IMR-90 (cell line): ENCODE results near the gene ZDHHC14. TPM values are rescaled to one million over a fixed set of nuclear protein-coding genes. Genes with fewer than 3 reads are reported as not detected.

Experiments
- ATAC-seq: fragments of 200-7000 bp; cut with Tn5 transposase; 2 replicates; pipeline ENCODE4 v1.9.1; 2020; ENCODE audit warnings: low read depth, mild to moderate bottlenecking, moderate library complexity
- BruUV-seq: library from RNA; stranded (reverse); fragments of 400-500 nt; replicated peaks from 2 replicates; lab custom pipeline; 2021; lab: Mats Ljungman, UMichigan
- CTCF ChIA-PET: fragments of 300-600 bp; formaldehyde crosslinking; extraction: SDS; loops from one replicate; lab custom pipeline; 2021; ENCODE audit warnings: antibody characterized with exemption; lab: Yijun Ruan, JAX
- POLR2A ChIA-PET: fragments of 300-600 bp; sonication (Branson Sonifier 250); formaldehyde crosslinking; loops from one replicate; lab custom pipeline; 2022; ENCODE audit warnings: antibody characterized with exemption; ENCODE audit not compliant: unreplicated experiment; lab: Charles Lee
- DNase-seq: peaks from one replicate; pipeline ENCODE4 v3.0.0; 2013
- H2AFZ ChIP-seq: replicated peaks from 2 replicates; pipeline ENCODE3; 2013; ENCODE audit warnings: low read length, mild to moderate bottlenecking; ENCODE audit not compliant: poor library complexity
- H2AK5ac ChIP-seq: 2 replicates; pipeline ENCODE4 v1.6.1; 2013; ENCODE audit warnings: low read depth, low read length, inconsistent platforms
- H2AK9ac ChIP-seq: replicated peaks from 2 replicates; pipeline ENCODE3; 2013; ENCODE audit warnings: mild to moderate bottlenecking, low read depth, low read length, moderate library complexity; ENCODE audit not compliant: poor library complexity
- H2BK120ac ChIP-seq: 2 replicates; pipeline ENCODE4 v1.6.1; 2013; ENCODE audit warnings: low read depth, low read length, inconsistent platforms
- H2BK15ac ChIP-seq: 3 replicates; pipeline ENCODE4 v1.6.1; 2013; ENCODE audit warnings: low read depth, low read length, inconsistent platforms
- H2BK20ac ChIP-seq: 2 replicates; pipeline ENCODE4 v1.6.1; 2013; ENCODE audit warnings: low read depth, mild to moderate bottlenecking, inconsistent platforms, low read length, moderate library complexity
- H2BK5ac ChIP-seq: 2 replicates; pipeline ENCODE4 v1.6.1; 2013; ENCODE audit warnings: mild to moderate bottlenecking, low read depth, low read length, inconsistent platforms; ENCODE audit not compliant: poor library complexity, severe bottlenecking
- H3K14ac ChIP-seq: replicated peaks from 2 replicates; pipeline ENCODE4 v1.6.1; 2013; ENCODE audit warnings: low read depth, low read length, inconsistent platforms
- H3K18ac ChIP-seq: 2 replicates; pipeline ENCODE4 v1.6.1; 2013; ENCODE audit warnings: low read depth, low read length, control low read depth
- H3K23ac ChIP-seq: 2 replicates; pipeline ENCODE4 v1.6.1; 2013; ENCODE audit warnings: low read depth, low read length, inconsistent platforms
- H3K27ac ChIP-seq: 2 replicates; pipeline ENCODE4 v1.5.1; 2013; ENCODE audit warnings: mild to moderate bottlenecking, control low read depth, low read length; ENCODE audit not compliant: insufficient read depth
- H3K27me3 ChIP-seq: 2 replicates; pipeline ENCODE4 v1.6.1; 2013; ENCODE audit warnings: low read length; ENCODE audit not compliant: control insufficient read depth, insufficient read depth
- H3K36me3 ChIP-seq: 2 replicates; pipeline ENCODE4 v1.6.1; 2013; ENCODE audit warnings: low read length, mixed read lengths; ENCODE audit not compliant: control insufficient read depth, insufficient read depth
- H3K4ac ChIP-seq: 2 replicates; pipeline ENCODE4 v1.6.1; 2013; ENCODE audit warnings: low read depth, low read length, inconsistent platforms
- H3K4me1 ChIP-seq: 2 replicates; pipeline ENCODE4 v1.6.1; 2013; ENCODE audit warnings: low read length, mixed read lengths; ENCODE audit not compliant: control insufficient read depth, insufficient read depth
- H3K4me2 ChIP-seq: 2 replicates; pipeline ENCODE4 v1.6.1; 2013; ENCODE audit warnings: low read depth, mild to moderate bottlenecking, control low read depth, low read length, moderate library complexity
- H3K4me3 ChIP-seq: 2 replicates; pipeline ENCODE4 v1.5.1; 2013; ENCODE audit warnings: low read depth, mild to moderate bottlenecking, control low read depth, low read length, moderate library complexity; ENCODE audit not compliant: insufficient read depth
- H3K56ac ChIP-seq: 2 replicates; pipeline ENCODE4 v1.6.1; 2013; ENCODE audit warnings: low read length, inconsistent platforms; ENCODE audit not compliant: insufficient read depth; ENCODE audit errors: extremely low read depth
- H3K79me1 ChIP-seq, 2 experiments: 2 replicates each; pipeline ENCODE4 v1.6.1; 2013; ENCODE audit warnings: low read length in 2 of 2, inconsistent platforms in 1 of 2, low read depth in 1 of 2
- H3K9ac ChIP-seq: 2 replicates; pipeline ENCODE4 v1.6.1; 2013; ENCODE audit warnings: low read depth, low read length, control low read depth
- H3K9me1 ChIP-seq: 2 replicates; pipeline ENCODE4 v1.6.1; 2013; ENCODE audit warnings: low read length, inconsistent platforms; ENCODE audit not compliant: insufficient read depth
- H3K9me3 ChIP-seq: 2 replicates; pipeline ENCODE4 v1.6.1; 2013; ENCODE audit warnings: low read length; ENCODE audit not compliant: control insufficient read depth, insufficient read depth
- H4K20me1 ChIP-seq: 2 replicates; pipeline ENCODE4 v1.6.1; 2013; ENCODE audit warnings: low read length, inconsistent platforms; ENCODE audit not compliant: insufficient read depth
- H4K5ac ChIP-seq: 2 replicates; pipeline ENCODE4 v1.6.1; 2013; ENCODE audit warnings: mild to moderate bottlenecking, low read depth, low read length, control low read depth
- H4K8ac ChIP-seq, 2 experiments: 2 replicates each; pipeline ENCODE4 v1.6.1; 2013; ENCODE audit warnings: low read depth in 2 of 2, low read length in 2 of 2, control low read depth in 1 of 2, inconsistent platforms in 1 of 2
- H4K91ac ChIP-seq: 2 replicates; pipeline ENCODE4 v1.6.1; 2013; ENCODE audit warnings: low read depth, low read length, inconsistent platforms; ENCODE audit not compliant: insufficient read depth
- BHLHE40 ChIP-seq: fragments of 150-350 bp; IDR thresholded peaks from 2 replicates; pipeline ENCODE4 v1.6.1; 2016; ENCODE audit warnings: mild to moderate bottlenecking, low read depth, low read length
- CEBPB ChIP-seq: IDR thresholded peaks from 2 replicates; pipeline ENCODE4 v1.6.1; 2012; ENCODE audit warnings: low read depth, low read length, improper control_type of control experiment
- CTCF ChIP-seq: conservative IDR thresholded peaks from 2 replicates; pipeline ENCODE4 v1.5.1; 2012; ENCODE audit warnings: mild to moderate bottlenecking, low read depth, low read length, improper control_type of control experiment
- ELK1 ChIP-seq: fragments of 150-350 bp; IDR thresholded peaks from 2 replicates; pipeline ENCODE4 v1.6.1; 2016; ENCODE audit warnings: low read depth, mild to moderate bottlenecking, low read length, moderate library complexity, borderline replicate concordance
- FOS ChIP-seq: fragments of 150-350 bp; IDR thresholded peaks from 2 replicates; pipeline ENCODE4 v1.6.1; 2016; ENCODE audit warnings: low read depth, low read length
- MAFK ChIP-seq: IDR thresholded peaks from 2 replicates; pipeline ENCODE4 v1.6.1; 2012; ENCODE audit warnings: low read depth, low read length, improper control_type of control experiment
- MAZ ChIP-seq: IDR thresholded peaks from 2 replicates; pipeline ENCODE4 v1.6.1; 2012; ENCODE audit warnings: low read depth, mild to moderate bottlenecking, low read length, improper control_type of control experiment, moderate library complexity, borderline replicate concordance
- MXI1 ChIP-seq: IDR thresholded peaks from 2 replicates; pipeline ENCODE4 v1.6.1; 2012; ENCODE audit warnings: low read depth, mild to moderate bottlenecking, low read length, moderate library complexity, borderline replicate concordance
- NFE2L2 ChIP-seq: fragments of 150-350 bp; IDR thresholded peaks from 2 replicates; pipeline ENCODE4 v1.6.1; 2016; ENCODE audit warnings: low read depth, mild to moderate bottlenecking, low read length
- POLR2A ChIP-seq: IDR thresholded peaks from 2 replicates; pipeline ENCODE4 v1.6.1; 2012; ENCODE audit warnings: mild to moderate bottlenecking, low read depth, low read length
- RAD21 ChIP-seq: IDR thresholded peaks from 2 replicates; pipeline ENCODE4 v1.6.1; 2012; ENCODE audit warnings: low read length, improper control_type of control experiment
- RCOR1 ChIP-seq: IDR thresholded peaks from 2 replicates; pipeline ENCODE4 v1.6.1; 2012; ENCODE audit warnings: mild to moderate bottlenecking, low read length, improper control_type of control experiment; ENCODE audit not compliant: insufficient replicate concordance
- RFX5 ChIP-seq: IDR thresholded peaks from 2 replicates; pipeline ENCODE4 v1.8.0; 2012; ENCODE audit warnings: low read depth, mild to moderate bottlenecking, low read length, moderate library complexity
- SMC3 ChIP-seq: fragments of 150-350 bp; IDR thresholded peaks from 2 replicates; pipeline ENCODE4 v1.6.1; 2016; ENCODE audit warnings: low read depth, mild to moderate bottlenecking, antibody characterized with exemption, low read length, moderate library complexity
- WGBS, 2 experiments: methylation state at CpG; one replicate each; pipeline versions ENCODE4 v1.1.5 to v1.1.7; 2013; ENCODE audit warnings: missing lambda C conversion rate in 2 of 2; ENCODE audit not compliant: insufficient read length in 1 of 2; ENCODE audit errors: extremely low coverage in 2 of 2; 5-methylcytosine and 5-hydroxymethylcytosine counted together
- dilution Hi-C: fragments of 300-500 bp; cut with HindIII; formaldehyde crosslinking; loops from one replicate; pipeline ENCODE4 v1.14.3; 2018; ENCODE audit warnings: low sequenced_read_pairs; ENCODE audit not compliant: unreplicated experiment
- in situ Hi-C: fragments of 300-500 bp; cut with MboI; formaldehyde crosslinking; loops from 3 replicates; pipeline ENCODE4 v1.14.3; 2019; ENCODE audit warnings: low sequenced_read_pairs, inconsistent platforms, mixed read lengths
- intact Hi-C: fragments of 100-400 bp; cut with micrococcal nuclease; formaldehyde crosslinking; loops from 2 replicates; pipeline ENCODE4 v1.10.0; 2022
- polyA plus RNA-seq, 3 experiments: library from polyadenylated mRNA; depleted of rRNA; stranded (reverse); fragments of >200 nt; gene quantifications; 2 replicates each; pipeline ENCODE4 v1.2.3, GENCODE V29; 2012; ENCODE audit warnings: low replicate concordance in 1 of 3
- total RNA-seq: library from RNA; depleted of rRNA; stranded (reverse); fragments of >200 nt; gene quantifications from 2 replicates; pipeline ENCODE4 v1.2.3, GENCODE V29; 2012

The ZDHHC14 gene
- total and polyA plus RNA-seq, 2 of the 4 experiments (the other 2 are of a cell fraction), result 0.90 to 2.0 TPM

- TF ChIP-seq CEBPB, result no peak
Measured at GRCh38 chr6:157519255-157520116, 138.5 kb downstream of the ZDHHC14 start (continued).

- Histone ChIP-seq H4K5ac (no peak overlapping the region), H2AK5ac (no peak overlapping the region), H3K9me3 (no peaks in the 10 kb centered on the region), H2BK5ac (no peak overlapping the region), H3K9me1 (0 out of 2 replicates have a peak, but pooled peaks cover 2% of the 10 kb centered on the region), H3K79me1 (no peaks in the 10 kb centered on the region), H4K8ac (no peak overlapping the region), H2BK20ac (no peak overlapping the region), H3K27ac (no peak overlapping the region), H4K91ac (no peak overlapping the region), H3K56ac (no peak overlapping the region), H3K36me3 (no peaks in the 10 kb centered on the region), H3K27me3 (no peaks in the 10 kb centered on the region), H3K9ac (no peak overlapping the region), H3K4me2 (no peak overlapping the region), H3K18ac (no peak overlapping the region), H2BK120ac (no peak overlapping the region), H2AK9ac (no peak overlapping the region), H3K4me1 (peaks cover 5% of the 10 kb centered on the region; the same call in 1 of the 2 replicates), H4K20me1 (no peaks in the 10 kb centered on the region), H2AFZ (no peak overlapping the region), H3K14ac (no peak overlapping the region), H3K4ac (no peak overlapping the region), H2BK15ac (no peak overlapping the region), H3K23ac (no peak overlapping the region), H3K4me3 (no peak overlapping the region)
- DNase-seq (no peak), ATAC-seq (no peak)
- intact Hi-C loops (no loop called here), dilution Hi-C loops (no loop called here), in situ Hi-C loops (no loop called here)
- ChIA-PET CTCF (no interaction called here), POLR2A (no interaction called here)
- BruUV-seq, result no TSS peak
- whole genome bisulfite sequencing, 2 experiments, result 100% methylated on average over 1 of the region's 2 CpGs; no CpG with 5 or more reads in 1 of the 2 experiments
- TF ChIP-seq RAD21 (no peak), NFE2L2 (no peak), MAZ (no peak), CEBPB (no peak), CTCF (no peak), MAFK (no peak), ELK1 (no peak), MXI1 (no peak), SMC3 (no peak), BHLHE40 (no peak), RCOR1 (no peak), RFX5 (no peak), POLR2A (no peak), FOS (no peak)
Measured at GRCh38 chr6:157520117-157520406, 139.1 kb downstream of the ZDHHC14 start.
